ENCODE results near the gene ROMO1. TPM values are rescaled to one million over a fixed set of nuclear protein-coding genes. Genes with fewer than 3 reads are reported as not detected.

ROMO1 gene
- total RNA-seq, 3 donors from 2014 or later (not counting 1 experiment from before 2014, with no cell fraction given) = 38.3 to 49.7 (median 40.5) TPM

- Mint-ChIP-seq H3K27ac (peak overlapping the region; percentile 98 to 99), H3K9me3 (no peaks in the 10 kb centered on the region), H3K36me3 (peaks cover 31% of the 10 kb centered on the region), H3K4me3 (peak overlapping the region; percentile 99), H3K4me1 (peaks cover 68 to 70% of the 10 kb centered on the region in 2 donors), H3K27me3 (ENCODE audit: low read depth in 2 of 2) (no peaks in the 10 kb centered on the region)
- H3K36me3 ChIP-seq (ENCODE audit: control insufficient read depth, insufficient read depth, low read length) = peaks cover 56% of the 10 kb centered on the region
- no peak overlapping the region for H3K4me3 ChIP-seq (ENCODE audit: low read length)
- DNase-seq (peak in 1 of 2 donors; percentile 65), ATAC-seq (peak in 1 of 3 donors; percentile 12)
- peak; percentile 42 for TF ChIP-seq CTCF (IDR thresholded peaks at IDR 0.05)
- H3K27ac ChIP-seq (ENCODE audit: low read length) = peak overlapping the region; percentile 99
- WGBS (ENCODE audit: insufficient coverage) = 56% methylated on average over 5 of the region's 7 CpGs
- no peaks in the 10 kb centered on the region for H3K9me3 ChIP-seq (ENCODE audit: control insufficient read depth, insufficient read depth, low read length)
- H3K27me3 ChIP-seq (ENCODE audit: control insufficient read depth, insufficient read depth, low read length) = no peaks in the 10 kb centered on the region
- H3K4me1 ChIP-seq (ENCODE audit: control insufficient read depth, insufficient read depth, low read length) = peaks cover 47% of the 10 kb centered on the region
- intact Hi-C loops (cut with micrococcal nuclease) = loop anchor here (2.0 to 5.0 kb wide), 5 partner anchors 17 to 213 kb away; partner anchors contain the start of genes ERGIC3 and SCAND1
These were observed 40.3 kb downstream of the ROMO1 start for GRCh38 chr20:35739294-35740163.

GRCh38 chr20:35741892-35742740, 42.9 kb downstream of the ROMO1 start, which contains the start of gene RBM39:
Gene RBM39, minus strand, starts transcription at chr20:35742260. Its CDS starts 1,386 bp downstream, at chr20:35740874.
- intact Hi-C loops (cut with micrococcal nuclease) = loop anchor here (1.0 to 5.0 kb wide), 7 partner anchors 26 to 210 kb away; partner anchors contain the start of genes CPNE1, ERGIC3, RBM12 and SCAND1
- H3K27ac ChIP-seq (ENCODE audit: low read length) = peak within 1 kb of the TSS; percentile 99
- H3K27ac Mint-ChIP-seq = peak within 1 kb of the TSS; percentile 98 to 99
- H3K9me3 ChIP-seq (ENCODE audit: control insufficient read depth, insufficient read depth, low read length) = no peaks in the 10 kb centered on the region
- H3K36me3 ChIP-seq (ENCODE audit: control insufficient read depth, insufficient read depth, low read length) = peaks cover 32% of the 10 kb centered on the region
- ATAC-seq = peak; percentile 75 to 94 (median 83)
- peak within 1 kb of the TSS; percentile 98 for H3K4me3 ChIP-seq (ENCODE audit: low read length)
- no peaks in the 10 kb centered on the region for H3K27me3 Mint-ChIP-seq (ENCODE audit: low read depth in 2 of 2)
- DNase-seq = peak; percentile 97 to 100
- H3K36me3 Mint-ChIP-seq = peaks cover 28% of the 10 kb centered on the region
- WGBS (ENCODE audit: insufficient coverage) = under 1% methylated on average over 66 of the region's 66 CpGs
- TF ChIP-seq CTCF (IDR thresholded peaks at IDR 0.05) = peak; percentile 23
- no peaks in the 10 kb centered on the region for H3K9me3 Mint-ChIP-seq
- H3K4me3 Mint-ChIP-seq = peak within 1 kb of the TSS; percentile 99
- H3K4me1 ChIP-seq (ENCODE audit: control insufficient read depth, insufficient read depth, low read length) = peaks cover 41% of the 10 kb centered on the region
- H3K4me1 Mint-ChIP-seq = peaks cover 57 to 59% of the 10 kb centered on the region in 2 donors
- no peaks in the 10 kb centered on the region for H3K27me3 ChIP-seq (ENCODE audit: control insufficient read depth, insufficient read depth, low read length)

GRCh38 chr20:35742741-35743523, 43.7 kb downstream of the ROMO1 start:
- Histone ChIP-seq H3K27me3 (ENCODE audit: control insufficient read depth, insufficient read depth, low read length) (no peaks in the 10 kb centered on the region), H3K4me3 (ENCODE audit: low read length) (peak overlapping the region; percentile 69), H3K27ac (ENCODE audit: low read length) (peak overlapping the region; percentile 96), H3K9me3 (ENCODE audit: control insufficient read depth, insufficient read depth, low read length) (no peaks in the 10 kb centered on the region), H3K4me1 (ENCODE audit: control insufficient read depth, insufficient read depth, low read length) (peaks cover 34% of the 10 kb centered on the region), H3K36me3 (ENCODE audit: control insufficient read depth, insufficient read depth, low read length) (peaks cover 29% of the 10 kb centered on the region)
- intact Hi-C loops (cut with micrococcal nuclease) = loop anchor here (1.0 to 5.0 kb wide), 7 partner anchors 25 to 209 kb away; partner anchors contain the start of genes CPNE1, ERGIC3, RBM12 and SCAND1
- Mint-ChIP-seq H3K4me3 (peak overlapping the region; percentile 99), H3K4me1 (peaks cover 53 to 59% of the 10 kb centered on the region in 2 donors), H3K27ac (peak overlapping the region; percentile 98 to 99), H3K27me3 (ENCODE audit: low read depth in 2 of 2) (no peaks in the 10 kb centered on the region), H3K9me3 (no peaks in the 10 kb centered on the region), H3K36me3 (peaks cover 28% of the 10 kb centered on the region)
- no peak for TF ChIP-seq CTCF (IDR thresholded peaks at IDR 0.05)
- no peak for ATAC-seq
- peak in 1 of 2 donors; percentile 62 for DNase-seq
- WGBS (ENCODE audit: insufficient coverage) = 2% methylated on average over 7 of the region's 8 CpGs
